ENCODE data around the gene ZNF385B.

Gene ZNF385B

GRCh38 chr2:179543361-179543901 is 318.0 kb downstream of the ZNF385B start:
- no peaks in the 10 kb centered on the region for H4K20me1 ChIP-seq (ENCODE audit: low read depth, low read length)
- H3K9me3 ChIP-seq (ENCODE audit: insufficient read depth, low read length): no peaks in the 10 kb centered on the region
- H2AFZ ChIP-seq (ENCODE audit: low read depth, low read length, severe bottlenecking): no peak overlapping the region
- H3K36me3 ChIP-seq (ENCODE audit: low read length): no peaks in the 10 kb centered on the region
- no peaks in the 10 kb centered on the region for H3F3A ChIP-seq (ENCODE audit: insufficient read depth)
- H3K79me2 ChIP-seq (ENCODE audit: insufficient read depth, low read length): no peaks in the 10 kb centered on the region
- no peak overlapping the region for H3K9ac ChIP-seq (ENCODE audit: low read length)
- H3K27me3 ChIP-seq (ENCODE audit: low read length): no peaks in the 10 kb centered on the region
- no peaks in the 10 kb centered on the region for H3K9me2 ChIP-seq (replicated peaks; ENCODE audit: insufficient read depth, low read length)
- TF ChIP-seq EZH2phosphoT487 (conservative IDR thresholded peaks at IDR 0.05; ENCODE audit: low read length): no peak
- TF ChIP-seq, protein P1, sequence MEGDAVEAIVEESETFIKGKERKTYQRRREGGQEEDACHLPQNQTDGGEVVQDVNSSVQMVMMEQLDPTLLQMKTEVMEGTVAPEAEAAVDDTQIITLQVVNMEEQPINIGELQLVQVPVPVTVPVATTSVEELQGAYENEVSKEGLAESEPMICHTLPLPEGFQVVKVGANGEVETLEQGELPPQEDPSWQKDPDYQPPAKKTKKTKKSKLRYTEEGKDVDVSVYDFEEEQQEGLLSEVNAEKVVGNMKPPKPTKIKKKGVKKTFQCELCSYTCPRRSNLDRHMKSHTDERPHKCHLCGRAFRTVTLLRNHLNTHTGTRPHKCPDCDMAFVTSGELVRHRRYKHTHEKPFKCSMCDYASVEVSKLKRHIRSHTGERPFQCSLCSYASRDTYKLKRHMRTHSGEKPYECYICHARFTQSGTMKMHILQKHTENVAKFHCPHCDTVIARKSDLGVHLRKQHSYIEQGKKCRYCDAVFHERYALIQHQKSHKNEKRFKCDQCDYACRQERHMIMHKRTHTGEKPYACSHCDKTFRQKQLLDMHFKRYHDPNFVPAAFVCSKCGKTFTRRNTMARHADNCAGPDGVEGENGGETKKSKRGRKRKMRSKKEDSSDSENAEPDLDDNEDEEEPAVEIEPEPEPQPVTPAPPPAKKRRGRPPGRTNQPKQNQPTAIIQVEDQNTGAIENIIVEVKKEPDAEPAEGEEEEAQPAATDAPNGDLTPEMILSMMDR (IDR thresholded peaks at IDR 0.05; ENCODE audit: insufficient read depth, low read length, poor library complexity, severe bottlenecking): no peak
- H3K4me3 ChIP-seq (ENCODE audit: insufficient read depth, low read length, poor library complexity, severe bottlenecking): no peak overlapping the region
- no peak overlapping the region for H3K27ac ChIP-seq (ENCODE audit: low read depth, low read length)
- no peak overlapping the region for H3K4me2 ChIP-seq (ENCODE audit: low read depth, low read length, poor library complexity, severe bottlenecking)

- no peaks in the 10 kb centered on the region for H3K79me2 ChIP-seq (ENCODE audit: insufficient read depth, low read length)
- no peaks in the 10 kb centered on the region for H3K36me3 ChIP-seq (ENCODE audit: low read length)
- no peaks in the 10 kb centered on the region for H3K9me2 ChIP-seq (replicated peaks; ENCODE audit: insufficient read depth, low read length)
- no peaks in the 10 kb centered on the region for H3K27me3 ChIP-seq (ENCODE audit: low read length)
- H3F3A ChIP-seq (ENCODE audit: insufficient read depth): no peaks in the 10 kb centered on the region
- H2AFZ ChIP-seq (ENCODE audit: low read depth, low read length, severe bottlenecking): no peak overlapping the region
- no peak overlapping the region for H3K9ac ChIP-seq (ENCODE audit: low read length)
- no peaks in the 10 kb centered on the region for H3K9me3 ChIP-seq (ENCODE audit: insufficient read depth, low read length)
- no peak overlapping the region for H3K4me2 ChIP-seq (ENCODE audit: low read depth, low read length, poor library complexity, severe bottlenecking)
- no peak overlapping the region for H3K4me3 ChIP-seq (ENCODE audit: insufficient read depth, low read length, poor library complexity, severe bottlenecking)
- no peak for TF ChIP-seq EZH2phosphoT487 (conservative IDR thresholded peaks at IDR 0.05; ENCODE audit: low read length)
- TF ChIP-seq, protein P1 (IDR thresholded peaks at IDR 0.05; ENCODE audit: insufficient read depth, low read length, poor library complexity, severe bottlenecking): no peak
- no peaks in the 10 kb centered on the region for H4K20me1 ChIP-seq (ENCODE audit: low read depth, low read length)
- no peak overlapping the region for H3K27ac ChIP-seq (ENCODE audit: low read depth, low read length)
Observed at GRCh38 chr2:179541586-179541985, 319.8 kb downstream of the ZNF385B start.

- Histone ChIP-seq H3K9me3 (ENCODE audit: insufficient read depth, low read length) (no peaks in the 10 kb centered on the region), H3K36me3 (ENCODE audit: low read length) (no peaks in the 10 kb centered on the region), H3K4me2 (ENCODE audit: low read depth, low read length, poor library complexity, severe bottlenecking) (no peak overlapping the region), H3K27me3 (ENCODE audit: low read length) (no peaks in the 10 kb centered on the region), H3K9ac (ENCODE audit: low read length) (no peak overlapping the region), H2AFZ (ENCODE audit: low read depth, low read length, severe bottlenecking) (no peak overlapping the region), H4K20me1 (ENCODE audit: low read depth, low read length) (no peaks in the 10 kb centered on the region), H3K79me2 (ENCODE audit: insufficient read depth, low read length) (no peaks in the 10 kb centered on the region), H3F3A (ENCODE audit: insufficient read depth) (no peaks in the 10 kb centered on the region), H3K4me3 (ENCODE audit: insufficient read depth, low read length, poor library complexity, severe bottlenecking) (no peak overlapping the region), H3K9me2 (replicated peaks; ENCODE audit: insufficient read depth, low read length) (no peaks in the 10 kb centered on the region), H3K27ac (ENCODE audit: low read depth, low read length) (no peak overlapping the region)
- no peak for TF ChIP-seq EZH2phosphoT487 (conservative IDR thresholded peaks at IDR 0.05; ENCODE audit: low read length)
- TF ChIP-seq, protein P1 (IDR thresholded peaks at IDR 0.05; ENCODE audit: insufficient read depth, low read length, poor library complexity, severe bottlenecking): no peak
Observed at GRCh38 chr2:179539124-179539511, 322.3 kb downstream of the ZNF385B start.
